Transverse colon (tissue), 4 donors: Measurements from ENCODE around the gene METTL1. TPM values are rescaled to one million over a fixed set of nuclear protein-coding genes. Genes with fewer than 3 reads are reported as not detected.

Experiments
- DNase-seq: peaks from one replicate; pipeline ENCODE4 v3.0.0-alpha.2; 2019
- H3K27ac ChIP-seq, 4 donors: fragments of 200-600 bp; sonication (generic); 2 replicates each; pipeline ENCODE4 v1.5.1; 2016 to 2018; ENCODE audit warnings: inconsistent platforms in 4 of 4
- H3K27me3 ChIP-seq: fragments of 200-600 bp; sonication (generic); 2 replicates; pipeline ENCODE4 v1.5.1; 2017; ENCODE audit warnings: inconsistent platforms
- H3K36me3 ChIP-seq, 4 donors: fragments of 200-600 bp; sonication (generic); 2 replicates each; pipeline ENCODE4 v1.5.1; 2017 to 2019; ENCODE audit warnings: inconsistent platforms in 4 of 4
- H3K4me1 ChIP-seq, 4 donors: fragments of 200-600 bp; sonication (generic); 2 replicates each; pipeline ENCODE4 v1.5.1; 2017 to 2020; ENCODE audit warnings: inconsistent platforms in 4 of 4
- H3K4me3 ChIP-seq, 4 donors: fragments of 200-600 bp; sonication (generic); 1 replicate in 1 of 4; 2 replicates in 3 of 4; pipeline versions ENCODE4 v1.5.1 to v1.6.1; 2017 to 2019; ENCODE audit warnings: inconsistent platforms in 4 of 4
- H3K9me3 ChIP-seq, 2 donors: fragments of 200-600 bp; sonication (generic); 2 replicates each; pipeline ENCODE4 v1.5.1; 2017 to 2019; ENCODE audit warnings: inconsistent platforms in 2 of 2
- CTCF ChIP-seq, 5 experiments: fragments of 200-600 bp in 3 of 5; fragments of 450-650 bp in 2 of 5; sonication (generic) in 3 of 5; IDR thresholded peaks; 1 replicate in 2 of 5; 2 replicates in 3 of 5; pipeline ENCODE4 v1.5.1; 2016 to 2017; ENCODE audit warnings: antibody characterized with exemption in 5 of 5, inconsistent platforms in 3 of 5, mild to moderate bottlenecking in 2 of 5, moderate library complexity in 1 of 5
- EP300 ChIP-seq: sonication (generic); formaldehyde crosslinking; IDR thresholded peaks from one replicate; pipeline ENCODE4 v1.6.1; 2017; ENCODE audit warnings: antibody characterized with exemption, low read depth
- POLR2A ChIP-seq: fragments of 450-650 bp; IDR thresholded peaks from one replicate; pipeline ENCODE4 v1.6.1; 2016; ENCODE audit warnings: antibody characterized with exemption, mild to moderate bottlenecking, moderate library complexity
- POLR2AphosphoS5 ChIP-seq, 3 donors: sonication (generic); formaldehyde crosslinking; IDR thresholded peaks; one replicate each; pipeline ENCODE4 v1.6.1; 2016; ENCODE audit warnings: antibody characterized with exemption in 3 of 3
- WGBS, 2 donors: methylation state at CpG; one replicate each; pipeline ENCODE4 v1.1.5; 2018; ENCODE audit warnings: low coverage in 1 of 2; 5-methylcytosine and 5-hydroxymethylcytosine counted together
- in situ Hi-C, 4 donors: fragments of 200-750 bp; cut with MboI; loops; one replicate each; pipeline versions ENCODE4 v1.15.0 to v1.15.1; 2017; ENCODE audit warnings: low sequenced_read_pairs in 3 of 4, low pct_ligation_motif_present in 1 of 4, low pct_unique_long_range_greater_than_20kb in 1 of 4
- intact Hi-C: fragments of 100-400 bp; cut with DNase I; formaldehyde crosslinking; loops from one replicate; pipeline ENCODE4 v1.15.1; 2023; ENCODE audit warnings: low total_unique reads
- total RNA-seq, 4 donors: library from RNA; depleted of rRNA; stranded (reverse); fragments of >200 nt; gene quantifications; one replicate each; pipeline ENCODE4 v1.1.0, GENCODE V29; 2016

Gene METTL1
- total RNA-seq, 4 donors from 2014 or later = 4.1 to 7.1 (median 4.5) TPM

GRCh38 chr12:57726884-57727757 is 44.8 kb downstream of the METTL1 start:
- Histone ChIP-seq H3K27ac (peak overlapping the region; percentile 23 to 70 (median 26)), H3K36me3 (no peaks in the 10 kb centered on the region), H3K4me3 (peak overlapping the region; percentile 2 to 59 (median 42)), H3K9me3 (no peaks in the 10 kb centered on the region), H3K27me3 (peaks cover 30% of the 10 kb centered on the region), H3K4me1 (peaks cover 3 to 17% (median 9%) of the 10 kb centered on the region in 4 donors)
- in situ Hi-C loops = no loop called here
- TF ChIP-seq CTCF (IDR thresholded peaks at IDR 0.05) (peak; percentile 27 to 42 (median 36)), POLR2A (no peak)
- intact Hi-C loops = no loop called here
- peak; percentile 33 for DNase-seq
- 45% methylated on average over 61 of the region's 76 CpGs; no CpG with 5 or more reads in 1 of the 2 donors for WGBS, 2 donors

GRCh38 chr12:57726151-57726883 is 45.6 kb downstream of the METTL1 start:
- H3K27me3 ChIP-seq = peaks cover 23% of the 10 kb centered on the region
- H3K27ac ChIP-seq = peak overlapping the region; percentile 23 to 70 (median 26)
- peak overlapping the region; percentile 2 to 59 (median 42) for H3K4me3 ChIP-seq
- peaks cover 3 to 17% (median 9%) of the 10 kb centered on the region in 4 donors for H3K4me1 ChIP-seq
- H3K36me3 ChIP-seq = no peaks in the 10 kb centered on the region
- DNase-seq = peak; percentile 87
- whole genome bisulfite sequencing, 2 donors = 38% methylated on average over 77 of the region's 79 CpGs; no CpG with 5 or more reads in 1 of the 2 donors
- in situ Hi-C loops = no loop called here
- H3K9me3 ChIP-seq = no peaks in the 10 kb centered on the region
- intact Hi-C loops = no loop called here
- TF ChIP-seq CTCF (IDR thresholded peaks at IDR 0.05) (peak; percentile 65 to 77 (median 73)), EP300 (no peak)

GRCh38 chr12:57725851-57726150 is 46.1 kb downstream of the METTL1 start:
- no peak for TF ChIP-seq CTCF (IDR thresholded peaks at IDR 0.05)
- no peak for TF ChIP-seq POLR2AphosphoS5 (IDR thresholded peaks at IDR 0.05)
- no peak for TF ChIP-seq EP300
- TF ChIP-seq POLR2A = no peak
- intact Hi-C loops (no loop called here), in situ Hi-C loops (no loop called here)
- Histone ChIP-seq H3K27ac (peak overlapping the region in 2 of 4 donors; percentile 27 to 70), H3K36me3 (no peaks in the 10 kb centered on the region), H3K4me3 (peak overlapping the region in 3 of 4 donors; percentile 28 to 59 (median 57)), H3K4me1 (peaks cover 3 to 17% (median 9%) of the 10 kb centered on the region in 4 donors), H3K9me3 (no peaks in the 10 kb centered on the region), H3K27me3 (peaks cover 20% of the 10 kb centered on the region)
- no peak for DNase-seq
- WGBS, 2 donors = 35% methylated on average over 10 of the region's 10 CpGs; no CpG with 5 or more reads in 1 of the 2 donors

GRCh38 chr12:57724936-57725740 is 46.8 kb downstream of the METTL1 start:
- Histone ChIP-seq H3K4me3 (no peak overlapping the region), H3K9me3 (no peaks in the 10 kb centered on the region), H3K27me3 (peaks cover 20% of the 10 kb centered on the region), H3K36me3 (peaks cover 0 to 3% (median 0%) of the 10 kb centered on the region in 4 donors), H3K27ac (no peak overlapping the region), H3K4me1 (peaks cover 3 to 17% (median 9%) of the 10 kb centered on the region in 4 donors)
- no peak for DNase-seq
- 34 to 45% methylated on average over 3 to 11 of the region's 11 CpGs for WGBS, 2 donors
- in situ Hi-C loops (no loop called here), intact Hi-C loops (no loop called here)
- no peak for TF ChIP-seq POLR2AphosphoS5 (IDR thresholded peaks at IDR 0.05)
- TF ChIP-seq EP300 = no peak
- no peak for TF ChIP-seq POLR2A
- TF ChIP-seq CTCF (IDR thresholded peaks at IDR 0.05) = no peak
